Panc1 (cell line): ENCODE measurements around the gene XXYLT1. TPM values are rescaled to one million over a fixed set of nuclear protein-coding genes. Genes with fewer than 3 reads are reported as not detected.
"Not testable (repeated sequence)": the region's sequence is repeated elsewhere in the genome, so short reads cannot be mapped to it uniquely, and the experiment has no call there.

Experiments used
- ATAC-seq: fragments of 200-7000 bp; cut with Tn5 transposase; 2 replicates; pipeline ENCODE4 v1.9.1; 2020; ENCODE audit warnings: mild to moderate bottlenecking, moderate library complexity
- BruUV-seq: library from RNA; stranded (reverse); fragments of 400-500 nt; replicated peaks from 2 replicates; lab custom pipeline; 2021; lab: Mats Ljungman, UMichigan
- CTCF ChIA-PET: fragments of 300-600 bp; sonication (Branson Sonifier 250); formaldehyde crosslinking; loops from one replicate; lab custom pipeline; 2022; ENCODE audit warnings: antibody characterized with exemption; lab: Charles Lee
- POLR2A ChIA-PET: fragments of 300-600 bp; sonication (Branson Sonifier 250); formaldehyde crosslinking; loops from one replicate; lab custom pipeline; 2022; ENCODE audit warnings: antibody characterized with exemption; lab: Charles Lee
- DNase-seq: peaks from one replicate; pipeline ENCODE4 v3.0.0-alpha.2; 2010; ENCODE audit warnings: low read depth, low spot score
- H3K27ac ChIP-seq: 2 replicates; pipeline ENCODE4 v1.5.1; 2011; ENCODE audit warnings: mild to moderate bottlenecking, low read length, inconsistent platforms
- H3K27me3 ChIP-seq: fragments of 200-500 bp; sonication (Bioruptor generic); 2 replicates; pipeline ENCODE4 v1.6.0; 2014; ENCODE audit warnings: low read length, inconsistent platforms; ENCODE audit not compliant: control insufficient read depth, insufficient read depth
- H3K36me3 ChIP-seq: fragments of 200-500 bp; sonication (Bioruptor generic); 2 replicates; pipeline ENCODE4 v1.5.1; 2014; ENCODE audit warnings: inconsistent platforms, mild to moderate bottlenecking, low read length, moderate library complexity; ENCODE audit not compliant: control insufficient read depth, insufficient read depth
- H3K4me1 ChIP-seq: 2 replicates; pipeline ENCODE4 v1.5.1; 2011; ENCODE audit warnings: inconsistent platforms, mild to moderate bottlenecking, low read length, moderate library complexity; ENCODE audit not compliant: control insufficient read depth, insufficient read depth
- H3K4me3 ChIP-seq, 2 experiments: 2 replicates each; pipeline ENCODE4 v1.5.1; 2011 to 2012; ENCODE audit warnings: low read depth in 2 of 2, low read length in 2 of 2, mild to moderate bottlenecking in 2 of 2, inconsistent platforms in 1 of 2, moderate library complexity in 1 of 2
- H3K9me3 ChIP-seq: fragments of 200-500 bp; sonication (Bioruptor generic); 2 replicates; pipeline ENCODE4 v1.5.1; 2014; ENCODE audit warnings: low read depth, mild to moderate bottlenecking, inconsistent platforms, low read length, moderate library complexity; ENCODE audit not compliant: control insufficient read depth, insufficient read depth
- POLR2AphosphoS5 ChIP-seq: IDR thresholded peaks from 2 replicates; pipeline ENCODE4 v1.6.1; 2012; ENCODE audit warnings: mild to moderate bottlenecking, low read depth, low read length, moderate library complexity
- SIN3A ChIP-seq: IDR thresholded peaks from 2 replicates; pipeline ENCODE4 v1.6.1; 2012; ENCODE audit warnings: low read depth, mild to moderate bottlenecking, low read length, moderate library complexity, borderline replicate concordance; ENCODE audit not compliant: insufficient read depth
- TCF7L2 ChIP-seq: IDR thresholded peaks from 2 replicates; pipeline ENCODE4 v1.6.1; 2011; ENCODE audit warnings: mild to moderate bottlenecking, low read depth, low read length, inconsistent platforms
- in situ Hi-C: cut with HindIII; loops from 2 replicates; pipeline ENCODE4 v1.10.0; 2016; ENCODE audit warnings: low sequenced_read_pairs, low pct_unique_long_range_greater_than_20kb
- intact Hi-C: fragments of 100-400 bp; cut with micrococcal nuclease; formaldehyde crosslinking; loops from one replicate; pipeline ENCODE4 v1.10.0; 2022; ENCODE audit not compliant: unreplicated experiment
- total RNA-seq: library from RNA; stranded (reverse); gene quantifications from one replicate; pipeline ENCODE4 v1.2.1, GENCODE V29; 2021; ENCODE audit not compliant: unreplicated experiment
- TF ChIP-seq, protein P1 (sequence below), 2 experiments: IDR thresholded peaks; 2 replicates each; pipeline ENCODE4 v1.6.1; 2011 to 2012; ENCODE audit warnings: low read depth in 2 of 2, control low read depth in 1 of 2, low read length in 1 of 2, mild to moderate bottlenecking in 1 of 2, moderate library complexity in 1 of 2; ENCODE audit not compliant: insufficient read depth in 1 of 2
- TF ChIP-seq, protein P2 (sequence below): fragments of 450-650 bp; IDR thresholded peaks from 2 replicates; pipeline ENCODE4 v1.5.1; 2017; ENCODE audit warnings: mild to moderate bottlenecking

XXYLT1 gene
- total RNA-seq, 1 experiment from 2014 or later: 26.0 TPM

DNA sequence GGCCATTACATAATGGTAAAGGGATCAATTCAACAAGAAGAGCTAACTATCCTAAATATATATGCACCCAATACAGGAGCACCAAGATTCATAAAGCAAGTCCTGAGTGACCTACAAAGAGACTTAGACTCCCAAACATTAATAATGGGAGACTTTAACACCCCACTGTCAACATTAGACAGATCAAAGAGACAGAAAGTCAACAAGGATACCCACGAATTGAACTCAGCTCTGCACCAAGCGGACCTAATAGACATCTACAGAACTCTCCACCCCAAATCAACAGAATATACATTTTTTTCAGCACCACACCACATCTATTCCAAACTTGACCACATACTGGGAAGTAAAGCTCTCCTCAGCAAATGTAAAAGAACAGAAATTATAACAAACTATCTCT, 55.4 kb downstream of the XXYLT1 start:
- in situ Hi-C loops, H3K36me3 ChIP-seq, DNase-seq, H3K4me1 ChIP-seq, BruUV-seq, ATAC-seq, H3K27ac ChIP-seq, CTCF ChIA-PET, H3K9me3 ChIP-seq, H3K27me3 ChIP-seq, POLR2A ChIA-PET, intact Hi-C loops, H3K4me3 ChIP-seq: not testable (repeated sequence)

DNA sequence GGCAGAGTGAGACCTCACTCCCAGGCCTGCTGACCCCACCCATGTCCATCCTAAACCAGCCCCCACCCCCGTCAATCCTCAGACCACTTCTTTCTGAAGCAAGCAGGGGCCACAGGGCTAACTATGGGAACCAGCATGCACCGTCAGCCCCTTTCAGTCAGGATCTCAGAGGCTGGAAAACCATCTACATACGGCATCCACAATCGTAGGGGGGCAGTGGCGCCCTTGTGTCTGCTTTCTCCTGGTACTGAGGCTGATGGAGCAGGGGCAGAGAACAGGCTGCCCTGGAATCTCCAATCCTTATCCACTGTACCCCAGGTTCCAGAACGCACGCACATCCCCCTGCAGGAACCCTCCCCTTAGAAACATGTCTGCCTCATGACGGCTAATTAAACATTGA, 56.6 kb downstream of the XXYLT1 start:
- TF ChIP-seq POLR2AphosphoS5: no peak
- TF ChIP-seq, protein P1, sequence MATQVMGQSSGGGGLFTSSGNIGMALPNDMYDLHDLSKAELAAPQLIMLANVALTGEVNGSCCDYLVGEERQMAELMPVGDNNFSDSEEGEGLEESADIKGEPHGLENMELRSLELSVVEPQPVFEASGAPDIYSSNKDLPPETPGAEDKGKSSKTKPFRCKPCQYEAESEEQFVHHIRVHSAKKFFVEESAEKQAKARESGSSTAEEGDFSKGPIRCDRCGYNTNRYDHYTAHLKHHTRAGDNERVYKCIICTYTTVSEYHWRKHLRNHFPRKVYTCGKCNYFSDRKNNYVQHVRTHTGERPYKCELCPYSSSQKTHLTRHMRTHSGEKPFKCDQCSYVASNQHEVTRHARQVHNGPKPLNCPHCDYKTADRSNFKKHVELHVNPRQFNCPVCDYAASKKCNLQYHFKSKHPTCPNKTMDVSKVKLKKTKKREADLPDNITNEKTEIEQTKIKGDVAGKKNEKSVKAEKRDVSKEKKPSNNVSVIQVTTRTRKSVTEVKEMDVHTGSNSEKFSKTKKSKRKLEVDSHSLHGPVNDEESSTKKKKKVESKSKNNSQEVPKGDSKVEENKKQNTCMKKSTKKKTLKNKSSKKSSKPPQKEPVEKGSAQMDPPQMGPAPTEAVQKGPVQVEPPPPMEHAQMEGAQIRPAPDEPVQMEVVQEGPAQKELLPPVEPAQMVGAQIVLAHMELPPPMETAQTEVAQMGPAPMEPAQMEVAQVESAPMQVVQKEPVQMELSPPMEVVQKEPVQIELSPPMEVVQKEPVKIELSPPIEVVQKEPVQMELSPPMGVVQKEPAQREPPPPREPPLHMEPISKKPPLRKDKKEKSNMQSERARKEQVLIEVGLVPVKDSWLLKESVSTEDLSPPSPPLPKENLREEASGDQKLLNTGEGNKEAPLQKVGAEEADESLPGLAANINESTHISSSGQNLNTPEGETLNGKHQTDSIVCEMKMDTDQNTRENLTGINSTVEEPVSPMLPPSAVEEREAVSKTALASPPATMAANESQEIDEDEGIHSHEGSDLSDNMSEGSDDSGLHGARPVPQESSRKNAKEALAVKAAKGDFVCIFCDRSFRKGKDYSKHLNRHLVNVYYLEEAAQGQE (IDR thresholded peaks at IDR 0.05; ENCODE audit: insufficient read depth in 1 of 2, low read depth in 2 of 2, low read length in 1 of 2): no peak
- TF ChIP-seq SIN3A: no peak
- TF ChIP-seq TCF7L2: no peak
- TF ChIP-seq, protein P2, sequence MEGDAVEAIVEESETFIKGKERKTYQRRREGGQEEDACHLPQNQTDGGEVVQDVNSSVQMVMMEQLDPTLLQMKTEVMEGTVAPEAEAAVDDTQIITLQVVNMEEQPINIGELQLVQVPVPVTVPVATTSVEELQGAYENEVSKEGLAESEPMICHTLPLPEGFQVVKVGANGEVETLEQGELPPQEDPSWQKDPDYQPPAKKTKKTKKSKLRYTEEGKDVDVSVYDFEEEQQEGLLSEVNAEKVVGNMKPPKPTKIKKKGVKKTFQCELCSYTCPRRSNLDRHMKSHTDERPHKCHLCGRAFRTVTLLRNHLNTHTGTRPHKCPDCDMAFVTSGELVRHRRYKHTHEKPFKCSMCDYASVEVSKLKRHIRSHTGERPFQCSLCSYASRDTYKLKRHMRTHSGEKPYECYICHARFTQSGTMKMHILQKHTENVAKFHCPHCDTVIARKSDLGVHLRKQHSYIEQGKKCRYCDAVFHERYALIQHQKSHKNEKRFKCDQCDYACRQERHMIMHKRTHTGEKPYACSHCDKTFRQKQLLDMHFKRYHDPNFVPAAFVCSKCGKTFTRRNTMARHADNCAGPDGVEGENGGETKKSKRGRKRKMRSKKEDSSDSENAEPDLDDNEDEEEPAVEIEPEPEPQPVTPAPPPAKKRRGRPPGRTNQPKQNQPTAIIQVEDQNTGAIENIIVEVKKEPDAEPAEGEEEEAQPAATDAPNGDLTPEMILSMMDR: no peak
- in situ Hi-C loops: no loop called here
- intact Hi-C loops: no loop called here
- CTCF ChIA-PET: no interaction called here
- Histone ChIP-seq H3K27me3 (no peaks in the 10 kb centered on the region), H3K4me3 (no peak overlapping the region), H3K4me1 (peaks cover 13% of the 10 kb centered on the region; the same call in 1 of the 2 replicates), H3K27ac (no peak overlapping the region), H3K9me3 (no peaks in the 10 kb centered on the region), H3K36me3 (no peaks in the 10 kb centered on the region)
- ATAC-seq (no peak), DNase-seq (no peak)
- no TSS peak for BruUV-seq
- POLR2A ChIA-PET: no interaction called here

DNA sequence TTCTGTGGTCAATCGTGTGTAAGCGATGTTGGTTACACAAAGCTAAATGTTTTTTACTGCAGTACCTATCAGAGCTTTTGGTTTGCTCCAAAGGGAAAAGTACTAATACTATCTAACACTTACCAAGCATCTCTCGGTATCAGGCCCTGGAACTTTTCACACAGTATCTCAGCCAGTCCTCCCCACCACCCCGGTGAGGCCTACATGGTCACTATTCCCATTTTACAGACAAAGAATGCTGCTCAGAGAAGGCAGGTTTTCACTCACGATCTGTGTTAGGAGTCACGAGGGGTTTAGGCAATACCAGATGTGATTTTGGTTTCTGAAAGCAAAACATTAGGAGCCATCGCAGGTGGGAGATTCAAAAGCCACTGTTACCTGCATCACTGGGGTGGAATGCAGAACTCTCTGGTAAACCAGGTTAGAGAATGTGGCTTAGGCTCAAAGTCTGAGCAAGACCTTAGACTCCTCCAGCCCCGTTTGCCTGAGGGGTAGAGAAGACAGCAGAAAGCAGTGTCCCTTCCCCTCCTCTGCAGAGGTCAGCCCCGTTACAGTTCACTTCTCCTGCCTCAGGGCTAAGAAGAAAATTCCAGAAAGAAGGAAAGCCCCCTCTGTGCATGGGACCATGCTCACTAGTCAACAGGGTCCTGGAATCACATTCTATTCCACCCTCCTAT, 57.2 kb downstream of the XXYLT1 start:
- no TSS peak for BruUV-seq

More for the DNA sequence above, 57.2 kb downstream of the XXYLT1 start:
- DNase-seq (no peak), ATAC-seq (no peak)
- Histone ChIP-seq H3K27ac (no peak overlapping the region), H3K9me3 (no peaks in the 10 kb centered on the region), H3K27me3 (no peaks in the 10 kb centered on the region), H3K4me3 (no peak overlapping the region), H3K4me1 (peaks cover 13% of the 10 kb centered on the region; the same call in 1 of the 2 replicates), H3K36me3 (no peaks in the 10 kb centered on the region)
- TF ChIP-seq POLR2AphosphoS5: no peak
- TF ChIP-seq, protein P2: no peak
- TF ChIP-seq SIN3A: no peak
- no peak for TF ChIP-seq TCF7L2
- ChIA-PET CTCF (interaction anchor here (0.6 kb wide), 1 partner anchor 160 kb away, joined by 8 read pairs; no protein-coding TSS in a partner anchor), POLR2A (interaction anchor here (0.6 kb wide), 1 partner anchor 697 kb away, joined by 6 read pairs; no protein-coding TSS in a partner anchor)
- in situ Hi-C loops (no loop called here), intact Hi-C loops (no loop called here)
